HG03039 (cell line): Measurements from ENCODE around the gene ENTPD2.
"Not testable (repeated sequence)": the region's sequence is repeated elsewhere in the genome, so short reads cannot be mapped to it uniquely, and the experiment has no call there.

Experiments used
- ATAC-seq: cut with Tn5 transposase; IDR thresholded peaks from one replicate; pipeline ENCODE4 v1.9.1; 2021; ENCODE audit warnings: mild to moderate bottlenecking, moderate library complexity; ENCODE audit not compliant: unreplicated experiment

The ENTPD2 gene

DNA sequence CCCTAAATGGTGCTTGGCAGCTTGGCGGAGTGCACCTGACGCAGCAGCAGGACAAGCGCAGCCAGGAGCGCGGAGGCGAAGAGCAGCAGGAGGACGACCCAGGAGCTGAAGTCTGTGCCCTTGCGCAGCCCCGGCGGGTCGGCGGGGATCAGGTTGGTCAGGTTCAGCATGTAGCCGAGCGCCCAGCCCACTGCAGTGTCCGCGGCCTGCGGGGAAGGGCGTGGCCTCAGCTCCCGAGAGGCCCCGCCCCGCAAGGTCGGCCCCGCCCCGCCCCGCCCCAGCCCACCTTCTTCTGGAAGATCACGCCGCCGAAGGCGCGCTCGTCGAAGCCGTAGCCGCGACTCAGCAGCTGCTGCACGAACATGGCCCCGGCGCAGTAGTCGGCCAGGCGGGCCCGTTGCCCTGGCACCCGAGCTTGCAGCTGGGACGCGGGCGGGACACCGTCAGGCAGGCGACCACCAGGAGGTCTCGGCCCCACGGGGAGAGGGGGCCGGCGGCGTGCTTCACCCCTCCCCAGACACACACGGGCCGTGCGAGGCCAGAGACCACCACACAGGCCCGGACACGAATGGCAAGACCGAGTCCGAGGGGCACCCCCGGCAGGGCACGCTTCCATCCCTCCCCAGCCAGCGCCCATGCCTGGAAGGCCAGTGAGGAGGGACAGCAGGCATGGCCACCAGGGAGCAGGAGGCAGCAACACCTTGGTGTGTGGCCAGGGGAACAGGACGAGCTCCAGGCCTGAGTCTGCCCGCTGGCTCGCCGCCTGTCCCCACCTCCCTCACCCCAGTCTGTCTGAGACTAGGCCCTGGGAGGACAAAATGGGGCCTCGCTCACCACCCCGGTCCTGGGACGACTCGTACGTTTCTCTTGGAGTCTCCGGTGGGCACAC, 5.0 kb downstream of the ENTPD2 start:
- no peak for ATAC-seq

DNA sequence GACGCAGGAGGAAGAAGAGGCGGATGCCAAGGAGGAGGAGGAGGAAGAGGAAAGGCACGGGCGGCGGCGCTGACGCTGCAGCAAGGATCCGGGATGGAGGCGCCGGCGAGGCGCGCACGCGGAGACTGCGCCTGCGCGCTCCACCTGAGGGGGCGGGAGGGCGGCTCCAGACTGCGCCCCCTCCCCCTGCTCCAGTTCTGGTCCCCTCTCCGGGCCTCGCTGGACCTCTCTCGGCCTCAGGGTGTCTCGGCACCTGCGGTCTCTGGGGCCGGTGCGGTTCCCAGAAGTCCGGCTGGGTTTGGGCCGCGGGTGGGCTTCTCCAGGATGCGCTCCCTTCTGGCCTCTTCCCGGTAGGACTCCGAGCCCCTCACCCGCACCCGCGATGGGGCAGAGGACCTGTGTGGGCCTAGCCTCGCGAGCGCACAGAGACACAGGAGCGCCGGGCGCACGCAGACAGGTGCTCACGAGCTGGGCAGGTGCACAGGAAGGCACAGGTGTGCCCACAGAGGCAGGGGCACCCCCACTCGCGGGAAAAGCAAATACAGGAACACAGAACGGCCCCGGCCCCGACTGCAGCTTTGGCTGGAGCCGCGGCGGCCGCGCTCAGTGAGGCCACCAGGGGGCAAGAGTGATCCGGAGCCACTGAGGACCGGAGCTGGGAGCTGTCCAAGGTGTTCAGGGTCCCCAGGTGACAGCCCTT, 7.6 kb downstream of the ENTPD2 start, which contains the start of gene NPDC1:
Gene NPDC1, minus strand, starts transcription at position 90 of the 700 bp plus-strand sequence. CDS start 188 bp downstream, outside the sequence.
- ATAC-seq, result no peak

DNA sequence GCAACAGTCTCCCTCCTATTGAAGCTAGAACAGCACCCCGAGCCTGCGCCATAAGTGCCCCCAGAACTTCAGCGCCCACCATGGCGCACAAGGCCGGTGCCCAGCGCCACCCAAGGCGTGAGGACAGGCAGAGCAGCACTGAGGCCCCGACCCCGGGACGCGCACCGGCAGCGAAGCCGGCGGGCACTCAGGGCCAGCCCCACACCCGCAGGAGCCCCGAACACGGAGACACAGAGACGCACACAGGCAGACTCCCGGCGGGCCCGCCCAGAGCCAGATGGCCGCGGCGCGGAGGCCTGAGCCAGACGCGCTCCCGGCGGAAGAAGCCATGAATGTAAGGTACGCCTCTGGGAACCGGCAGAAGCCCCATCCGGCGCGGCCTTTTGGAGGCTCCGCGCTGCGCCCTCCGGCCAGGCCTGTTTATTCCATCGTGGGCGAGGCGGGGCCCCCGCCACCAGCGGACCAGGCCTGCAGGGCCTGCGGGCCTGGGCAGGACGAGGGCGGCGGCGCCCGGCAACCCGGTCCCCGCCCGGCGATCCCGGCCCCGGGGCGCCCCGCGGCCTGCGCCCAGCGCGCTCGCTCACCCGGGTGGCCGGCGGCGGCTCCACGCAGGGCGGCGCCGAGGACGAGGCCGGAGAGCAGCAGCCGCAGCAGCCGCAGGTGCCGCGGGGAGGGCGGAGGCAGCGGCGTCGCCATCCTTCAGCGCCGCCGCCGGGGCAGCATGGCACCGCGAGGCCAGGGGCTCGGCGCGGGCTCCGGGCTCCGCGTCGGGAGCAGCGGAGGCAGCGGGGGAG, 8.4 kb downstream of the ENTPD2 start:
- no peak for ATAC-seq

DNA sequence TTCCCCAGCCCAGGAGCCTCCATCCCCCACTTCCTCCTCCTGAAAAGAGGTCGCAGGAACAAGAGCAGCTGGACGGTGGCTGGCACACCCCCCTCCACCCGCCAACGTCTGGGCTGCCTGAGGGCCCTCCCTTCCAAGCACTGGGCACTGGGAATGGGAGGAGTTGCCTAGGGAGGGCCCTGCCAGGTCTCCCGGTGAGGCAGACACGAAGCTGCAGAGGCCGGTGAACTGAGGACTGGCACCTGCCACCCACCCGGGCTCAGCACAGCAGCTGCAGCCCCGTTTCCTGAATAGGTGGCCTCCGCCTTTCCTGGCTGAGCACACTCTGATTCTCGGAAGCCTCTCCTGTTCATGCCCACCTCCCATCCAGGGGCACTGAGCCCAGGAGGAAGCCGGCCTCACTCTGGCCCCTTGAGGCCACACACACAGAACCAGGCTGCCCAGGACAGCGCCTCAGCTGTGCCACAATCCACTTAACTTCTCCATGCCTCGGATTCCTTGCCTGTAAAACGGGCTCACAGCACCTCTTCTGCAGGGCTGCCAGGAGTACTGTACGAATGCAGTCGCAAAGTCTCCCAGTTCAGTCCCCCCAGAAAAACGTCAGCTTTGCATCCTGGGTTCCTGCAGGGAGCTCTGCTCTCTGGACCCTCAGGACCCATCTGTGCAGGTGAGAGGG, 9.2 kb downstream of the ENTPD2 start:
- no peak for ATAC-seq

DNA sequence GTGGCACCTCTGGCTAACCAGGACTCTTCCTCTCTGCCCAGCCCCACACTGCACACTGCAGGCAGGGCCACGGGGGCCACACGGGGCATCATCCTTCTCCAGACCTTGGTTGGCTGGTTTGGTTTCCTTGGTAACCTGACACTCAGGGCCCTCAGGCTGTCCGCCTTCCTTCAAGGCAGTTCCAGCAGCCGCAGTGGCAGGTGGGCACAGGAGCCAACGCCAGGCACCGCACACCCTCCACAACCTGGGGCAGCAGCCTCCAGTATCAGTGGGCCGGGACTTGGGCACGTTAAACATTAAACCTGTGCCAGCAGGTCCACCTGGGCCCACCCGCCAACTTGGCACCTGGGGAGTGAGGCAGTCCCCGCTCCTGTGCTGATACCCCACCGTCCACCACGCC, 9.8 kb downstream of the ENTPD2 start:
- ATAC-seq, result no peak

DNA sequence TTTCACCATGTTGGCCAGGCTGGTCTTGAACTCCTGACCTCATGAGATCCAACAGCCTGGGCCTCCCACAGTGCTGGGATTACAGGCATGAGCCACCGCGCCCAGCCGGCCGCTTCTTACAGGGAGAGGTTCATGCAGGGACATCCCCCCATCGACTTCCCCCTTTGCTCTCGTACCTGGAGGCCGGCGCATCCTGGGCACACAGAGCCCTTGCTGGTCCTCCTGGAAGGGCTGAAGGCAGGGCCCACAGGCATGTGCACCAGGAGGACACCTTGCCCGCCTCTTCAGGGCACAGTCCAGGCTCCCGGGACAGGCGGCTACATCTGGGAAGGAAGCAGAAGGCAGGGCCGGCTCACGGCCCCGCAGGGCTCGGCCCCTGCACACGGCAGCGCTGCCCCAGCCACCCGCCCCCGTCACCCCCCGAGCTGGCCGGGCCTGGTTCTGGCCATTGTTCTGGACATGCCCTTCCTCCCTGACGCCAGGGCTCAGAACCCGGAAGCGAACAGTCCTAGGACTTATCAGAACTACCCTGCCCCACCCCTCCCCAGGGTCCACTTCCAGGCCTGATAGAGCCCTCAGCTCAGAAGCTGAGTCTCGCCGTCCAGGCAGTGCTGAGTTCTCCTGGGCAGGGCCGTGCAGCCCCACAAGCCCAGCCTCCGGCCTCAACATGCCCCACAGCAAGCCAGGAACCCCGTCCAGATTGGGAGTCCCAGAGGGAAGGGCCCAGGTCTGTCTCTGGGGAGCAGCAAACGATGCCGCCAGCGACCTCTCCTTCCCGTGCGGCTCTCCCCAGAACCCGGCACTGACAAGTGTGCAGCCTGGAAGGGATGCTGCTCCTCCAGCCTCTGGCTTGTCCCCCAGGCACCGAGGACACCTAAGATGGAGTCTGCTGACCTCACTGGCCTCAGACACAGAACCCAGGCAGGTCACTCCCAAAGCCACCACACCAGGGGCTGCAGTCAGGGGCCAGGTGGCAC, 10.8 kb downstream of the ENTPD2 start:
- no peak for ATAC-seq

DNA sequence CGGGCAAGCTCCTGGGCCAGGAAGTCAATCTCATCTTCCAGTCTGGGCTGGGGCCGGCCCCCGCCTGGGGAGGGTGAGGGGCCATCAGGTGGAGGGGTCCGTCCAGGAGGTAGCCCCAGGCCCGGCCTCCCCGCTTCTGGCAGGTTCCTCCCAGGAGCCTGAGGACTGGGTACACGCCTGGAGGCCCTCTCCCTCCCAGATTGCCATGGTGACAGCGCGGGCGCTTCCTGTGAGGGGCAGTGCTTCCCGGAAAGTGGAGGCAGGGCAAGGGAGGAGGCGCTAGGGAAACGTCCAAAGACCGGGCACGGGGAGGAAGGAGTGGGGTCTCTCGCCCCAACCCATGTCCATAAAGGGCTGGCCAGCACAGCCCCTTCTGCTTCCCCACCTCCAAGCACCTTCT, 12.7 kb downstream of the ENTPD2 start:
- ATAC-seq, result no peak

DNA sequence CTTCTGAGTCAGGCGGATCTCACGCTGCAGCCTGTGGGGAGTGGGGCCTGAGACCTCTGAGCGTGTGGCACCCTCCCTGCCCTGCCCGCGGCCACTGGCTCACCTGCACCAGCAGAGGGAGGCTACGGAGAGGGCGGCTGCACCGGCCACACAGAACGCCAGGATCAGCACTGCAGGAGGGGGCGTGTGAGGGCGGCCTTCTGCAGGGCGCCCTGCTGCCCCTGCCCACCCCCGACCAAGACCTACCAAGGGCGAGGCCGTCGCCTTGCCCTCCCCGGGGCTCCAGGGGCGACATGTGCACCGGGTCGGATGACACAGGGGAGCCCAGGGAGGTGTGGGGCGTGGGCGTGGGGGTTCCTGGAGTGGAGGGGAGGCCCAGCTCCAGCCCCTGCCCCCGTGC, 13.3 kb downstream of the ENTPD2 start:
- no peak for ATAC-seq

DNA sequence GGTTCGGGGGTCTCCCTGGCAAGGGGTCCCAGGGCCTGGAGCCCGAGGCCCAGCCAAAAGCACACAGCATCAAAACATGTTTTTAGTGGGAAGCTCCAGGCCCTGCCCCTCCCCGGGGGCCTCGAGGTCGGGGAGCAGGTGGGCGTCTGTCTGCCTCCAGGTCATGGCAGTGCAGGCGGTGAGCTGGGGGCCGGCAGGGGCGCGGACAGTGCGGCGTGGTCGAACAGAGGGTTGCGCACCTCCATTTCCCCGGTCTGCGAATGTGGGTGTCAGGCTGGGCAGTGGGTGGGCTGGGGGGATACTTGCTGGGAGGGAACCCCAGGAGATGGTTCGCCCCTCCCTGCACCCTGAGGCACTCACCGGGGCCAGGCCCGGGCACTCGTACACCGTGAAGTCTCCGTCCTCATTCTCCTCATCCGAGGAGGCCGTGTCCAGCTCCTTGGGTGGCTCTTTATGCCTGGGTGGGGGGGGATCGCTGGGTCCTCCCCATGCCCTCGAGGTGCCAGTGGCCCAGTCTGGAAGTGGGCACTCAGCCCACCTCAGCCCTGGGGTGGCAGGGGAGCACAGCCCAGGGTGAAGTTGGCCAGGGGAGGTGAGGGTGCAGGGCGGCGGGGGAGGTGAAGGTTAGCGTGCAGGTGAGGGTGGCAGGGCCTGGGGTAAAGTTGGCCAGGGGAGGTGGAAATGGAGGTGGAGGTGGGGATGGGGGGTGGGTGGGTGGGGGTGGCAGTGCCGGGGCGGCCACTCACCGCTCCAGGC, 14.1 kb downstream of the ENTPD2 start:
- no peak for ATAC-seq

DNA sequence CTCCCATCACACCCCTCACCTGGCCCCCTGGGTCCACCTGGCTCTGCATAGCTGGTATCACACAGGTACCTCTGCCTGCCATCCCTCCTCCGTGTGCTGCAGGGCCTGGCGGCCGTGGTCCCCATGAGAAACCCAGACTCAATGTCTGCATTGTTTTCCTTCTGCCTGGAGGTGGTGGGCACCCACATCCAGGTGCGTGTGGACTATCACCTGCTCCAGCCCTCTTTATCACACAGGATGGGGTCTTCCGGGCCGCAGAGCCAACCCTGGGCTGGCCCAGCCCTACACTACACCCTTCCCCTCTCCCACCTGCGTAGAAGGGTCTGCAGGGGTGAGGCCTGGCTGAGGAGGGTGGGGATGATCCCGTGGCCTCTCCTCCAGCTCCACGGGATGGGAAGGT, 14.9 kb downstream of the ENTPD2 start:
- ATAC-seq, result no peak

DNA sequence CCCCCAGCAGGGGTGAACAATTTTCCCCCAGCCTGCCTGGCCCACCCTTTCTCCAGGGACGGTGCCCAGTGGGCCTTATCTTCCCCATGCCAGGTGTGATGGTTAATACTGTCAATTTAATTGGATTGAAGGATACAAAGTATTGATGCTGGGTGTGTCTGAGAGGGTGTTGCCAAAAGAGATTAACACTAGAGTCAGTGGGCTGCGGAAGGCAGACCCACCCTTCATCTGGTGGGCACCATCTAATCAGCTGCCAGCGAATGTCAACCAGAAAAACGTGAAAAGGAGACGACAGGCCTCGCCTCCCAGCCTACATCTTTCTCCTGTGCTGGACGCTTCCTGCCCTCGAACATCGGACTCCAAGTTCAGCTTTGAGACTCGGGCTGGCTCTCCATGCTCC, 16.4 kb downstream of the ENTPD2 start:
- no peak for ATAC-seq

DNA sequence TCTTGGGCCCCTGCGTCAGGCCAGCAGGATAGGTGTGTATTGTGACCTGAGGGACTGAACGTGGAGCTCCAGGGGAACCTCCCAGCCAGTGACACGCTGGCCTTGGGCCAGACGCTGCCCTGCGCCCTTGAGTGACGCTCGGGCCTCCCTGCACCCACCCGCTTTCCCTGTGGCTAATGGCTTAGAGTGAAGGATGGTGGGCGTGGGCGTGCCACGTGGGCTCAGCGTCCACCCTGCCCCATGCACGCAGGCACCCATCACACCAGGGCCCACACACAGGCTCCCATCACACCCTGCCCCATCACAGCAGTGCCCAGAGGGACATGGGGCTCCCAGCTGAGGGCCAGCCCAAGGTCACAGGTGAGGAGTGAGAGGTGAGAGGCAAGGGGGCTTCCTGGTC, 16.8 kb downstream of the ENTPD2 start:
- no peak for ATAC-seq

DNA sequence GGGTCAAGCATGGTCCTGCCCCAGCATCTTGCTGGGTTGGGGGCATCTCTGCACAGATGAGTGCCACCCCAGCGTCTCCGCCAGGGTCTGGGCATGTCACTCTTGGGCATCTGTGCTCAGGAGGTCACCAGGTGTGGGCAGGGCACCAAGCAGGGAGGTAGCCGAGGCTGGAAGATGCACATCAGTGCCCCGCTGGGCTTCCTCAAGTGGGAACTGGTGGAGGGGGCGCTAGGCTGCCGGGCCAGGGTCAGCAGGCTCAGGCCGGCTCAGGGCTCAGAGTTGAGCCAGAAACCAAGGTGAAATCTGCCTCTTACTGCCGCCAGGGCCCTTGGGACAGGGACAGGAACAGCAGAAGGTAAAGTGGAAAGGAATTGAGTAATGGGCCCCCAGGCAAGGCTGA, 17.9 kb downstream of the ENTPD2 start:
- ATAC-seq, result no peak

DNA sequence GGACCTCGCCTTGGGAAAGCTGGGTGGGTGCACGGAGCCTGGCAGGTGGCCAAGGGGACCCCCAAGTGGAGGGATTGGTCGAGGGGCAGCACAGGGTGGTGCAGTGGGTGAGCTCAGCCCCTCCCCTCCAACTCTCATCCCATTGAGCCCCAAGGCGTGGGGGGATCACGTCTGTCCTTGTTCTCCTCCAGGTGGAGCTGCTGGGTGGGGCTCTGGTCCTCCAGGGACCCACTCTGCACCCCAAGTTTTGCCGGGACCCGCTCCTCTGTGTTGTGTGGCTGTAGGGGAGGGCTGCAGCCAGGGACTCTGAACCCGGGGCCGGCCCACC, 18.4 kb downstream of the ENTPD2 start:
- ATAC-seq, result no peak

DNA sequence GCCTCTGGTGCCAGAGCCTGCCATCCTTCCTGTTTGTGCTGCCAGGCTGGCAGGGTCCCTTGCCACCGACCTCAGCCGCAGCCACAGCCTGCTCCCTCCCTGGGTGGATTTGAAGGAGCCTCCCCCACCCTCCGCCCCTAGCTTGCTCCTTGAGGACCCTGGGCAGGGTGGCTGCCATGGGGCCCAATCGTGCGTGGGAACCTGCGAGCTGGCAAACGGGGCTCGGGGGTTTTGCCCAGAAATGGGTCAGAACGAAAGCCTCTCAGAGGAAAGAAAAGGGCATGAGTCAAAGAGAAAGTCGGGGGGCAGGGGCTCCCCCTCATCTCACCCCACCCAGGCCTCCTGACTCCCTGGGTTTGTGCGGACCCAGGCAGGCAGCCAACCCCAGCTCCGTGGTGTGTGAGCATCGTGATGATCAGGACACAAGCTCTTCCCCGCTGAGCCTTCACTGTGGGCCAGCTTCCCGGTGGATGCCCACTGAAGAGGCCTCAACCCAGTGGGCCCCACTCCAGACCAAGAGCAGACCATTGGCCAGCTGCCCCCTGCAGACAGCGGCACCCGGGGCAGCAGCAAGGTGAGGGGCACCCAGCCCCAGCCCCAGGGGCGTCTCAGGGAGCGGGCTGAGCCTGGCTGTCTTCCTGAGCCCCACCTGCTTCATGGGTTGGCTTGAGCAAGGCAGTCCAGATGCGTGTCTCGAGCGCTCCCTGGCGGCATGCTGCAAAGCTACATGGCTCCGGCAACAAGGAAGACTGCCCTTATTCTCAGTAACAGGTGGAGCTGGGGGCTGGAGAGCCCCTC, 19.0 kb downstream of the ENTPD2 start:
- ATAC-seq, result peak; percentile 50

DNA sequence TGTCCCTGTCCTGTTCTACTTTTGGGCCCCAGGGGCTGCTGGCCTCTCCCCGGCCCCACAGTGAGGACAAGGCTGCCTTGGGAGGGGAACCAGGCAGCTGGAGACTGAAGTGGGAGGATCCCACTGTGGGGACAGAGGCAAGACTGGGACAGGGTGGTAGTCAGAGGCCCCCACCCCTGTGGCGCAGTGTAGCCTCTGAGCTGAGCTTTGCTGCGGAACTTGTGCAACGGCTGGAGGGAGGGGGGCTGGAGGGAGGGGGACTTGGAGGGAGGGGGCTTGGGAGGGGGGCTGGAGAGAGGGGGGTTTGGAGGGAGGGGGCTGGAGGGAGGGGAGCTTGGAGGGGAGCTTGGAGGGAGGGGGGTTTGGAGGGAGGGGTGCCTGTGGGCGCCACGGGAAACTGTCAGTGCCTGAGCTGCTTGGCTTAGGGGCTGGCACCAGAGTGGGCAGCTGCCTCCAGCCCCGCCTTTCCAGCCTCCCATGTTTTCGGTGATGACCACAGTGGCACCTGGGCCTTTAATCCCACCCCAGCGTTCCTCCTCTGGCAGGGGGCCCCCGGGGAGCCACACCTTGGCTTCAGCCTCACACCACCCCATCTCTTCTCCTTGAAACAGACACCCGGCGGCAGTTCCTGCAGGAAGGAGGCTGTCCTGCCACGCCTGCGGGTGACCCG, 19.7 kb downstream of the ENTPD2 start:
- ATAC-seq, result no peak

DNA sequence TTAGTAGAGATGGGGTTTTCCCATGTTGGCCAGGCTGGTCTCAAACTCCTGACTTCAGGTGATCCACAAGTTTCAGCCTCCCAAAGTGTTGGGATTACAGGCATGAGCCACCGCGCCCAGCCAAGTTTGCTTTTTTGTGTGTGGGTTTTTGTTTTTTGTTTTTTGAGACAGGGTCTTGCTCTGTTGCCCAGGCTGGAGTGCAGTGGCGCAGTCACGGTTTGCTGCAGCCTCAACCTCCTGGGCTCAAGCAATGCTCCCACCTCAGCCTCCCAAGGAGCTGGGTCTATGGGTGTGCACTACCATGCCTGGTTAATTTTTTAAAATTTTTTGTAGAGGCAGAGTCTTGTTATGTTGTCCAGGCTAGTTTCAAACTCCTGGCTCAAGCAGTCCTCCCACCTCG, 20.4 kb downstream of the ENTPD2 start:
- not testable (repeated sequence) for ATAC-seq

DNA sequence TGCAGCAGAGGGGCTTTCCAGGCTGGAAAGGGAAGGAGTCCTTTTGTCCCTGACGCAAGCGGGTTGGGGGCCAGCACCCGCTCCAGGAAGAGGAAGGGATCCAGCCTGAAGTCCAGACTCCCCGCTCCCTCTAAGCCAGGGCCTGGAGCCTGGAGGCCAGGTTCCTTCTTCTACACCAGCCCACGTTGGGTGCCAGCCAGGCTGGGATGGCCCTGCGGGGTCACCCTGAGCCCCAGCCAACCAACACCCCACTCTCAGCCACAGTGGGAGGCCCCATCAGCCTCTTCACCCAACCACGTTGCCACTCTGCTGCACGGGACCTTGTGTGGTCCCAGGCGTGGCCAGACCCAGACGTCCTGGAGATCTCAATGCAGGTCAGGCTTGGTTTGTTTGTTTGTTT, 21.0 kb downstream of the ENTPD2 start:
- ATAC-seq, result no peak
